GM18498 (cell line): Measurements from ENCODE around the gene BRINP2.
"Not testable (repeated sequence)": the region's sequence is repeated elsewhere in the genome, so short reads cannot be mapped to it uniquely, and the experiment has no call there.

Experiments
- ATAC-seq: cut with Tn5 transposase; IDR thresholded peaks from one replicate; pipeline ENCODE4 v1.9.1; 2021; ENCODE audit warnings: mild to moderate bottlenecking, moderate library complexity; ENCODE audit not compliant: unreplicated experiment

Gene BRINP2

GRCh38 chr1:177309880-177310279 lies 139.1 kb downstream of the BRINP2 start:
- ATAC-seq = no peak

GRCh38 chr1:177310326-177310725 lies 139.6 kb downstream of the BRINP2 start:
- no peak for ATAC-seq

GRCh38 chr1:177311111-177311510 lies 140.4 kb downstream of the BRINP2 start:
- no peak for ATAC-seq

GRCh38 chr1:177311586-177311985 lies 140.8 kb downstream of the BRINP2 start:
- ATAC-seq = no peak

- no peak for ATAC-seq
Measured at GRCh38 chr1:177315261-177315660, 144.5 kb downstream of the BRINP2 start.

GRCh38 chr1:177315761-177316160 lies 145.0 kb downstream of the BRINP2 start:
- ATAC-seq = no peak

- not testable (repeated sequence) for ATAC-seq
Measured at GRCh38 chr1:177321434-177321833, 150.7 kb downstream of the BRINP2 start.

- ATAC-seq = no peak
Measured at GRCh38 chr1:177328251-177328650, 157.5 kb downstream of the BRINP2 start.

GRCh38 chr1:177329871-177330270 lies 159.1 kb downstream of the BRINP2 start:
- no peak for ATAC-seq
